Fibroblast of peridontal ligament (primary cell): ENCODE measurements around the gene C10orf95.

Experiments used
- DNase-seq: peaks from one replicate; pipeline ENCODE4 v3.0.0-alpha.2; 2010; ENCODE audit errors: extremely low read depth

C10orf95 gene

GRCh38 chr10:102416283-102416682 is 35.1 kb downstream of the C10orf95 start:
- DNase-seq, result no peak

DNA sequence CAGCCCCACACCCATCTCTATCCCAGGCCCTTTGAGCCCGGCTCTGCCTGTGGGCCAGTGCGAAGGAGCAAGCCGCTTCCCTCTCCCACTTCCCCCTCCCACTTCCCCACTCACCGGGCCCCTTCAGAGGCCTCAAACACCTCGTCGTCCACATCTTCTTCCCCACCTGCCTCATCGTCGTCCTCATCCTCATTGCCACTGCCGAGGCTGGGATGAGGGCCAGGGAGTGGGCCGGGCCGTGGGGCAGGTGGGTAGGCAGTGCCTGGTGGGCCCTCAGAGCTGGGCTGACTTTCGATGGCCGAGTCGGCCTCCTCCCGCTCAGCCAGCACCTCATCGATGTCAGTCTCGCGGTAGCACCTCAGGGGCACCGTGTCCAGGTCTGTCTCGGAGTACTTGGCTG is 36.6 kb downstream of the C10orf95 start:
- no peak for DNase-seq

GRCh38 chr10:102413806-102414561 is 37.4 kb downstream of the C10orf95 start:
- no peak for DNase-seq

- DNase-seq, result no peak
Measured at GRCh38 chr10:102413053-102413705, 38.2 kb downstream of the C10orf95 start.

DNA sequence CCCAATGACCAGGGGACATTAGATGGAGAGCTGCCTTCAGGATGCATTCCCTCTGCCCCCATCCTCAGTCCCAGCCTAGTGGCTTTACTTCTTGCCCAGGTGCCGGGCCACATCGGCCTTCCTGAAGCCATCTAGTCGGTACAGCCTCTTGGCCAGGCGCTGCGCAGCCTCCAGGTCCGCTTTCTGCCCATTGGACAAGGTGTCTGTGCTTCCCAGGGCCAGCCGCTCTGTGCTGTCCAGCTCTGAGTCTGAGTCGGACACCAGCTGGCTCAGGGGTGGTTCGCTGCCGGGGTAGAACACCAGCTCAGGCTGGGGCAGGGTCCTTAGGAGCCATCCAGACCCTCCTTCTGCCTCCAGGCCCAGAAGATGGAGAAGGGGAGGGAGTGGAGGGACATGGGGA is 39.0 kb downstream of the C10orf95 start:
- no peak for DNase-seq

DNA sequence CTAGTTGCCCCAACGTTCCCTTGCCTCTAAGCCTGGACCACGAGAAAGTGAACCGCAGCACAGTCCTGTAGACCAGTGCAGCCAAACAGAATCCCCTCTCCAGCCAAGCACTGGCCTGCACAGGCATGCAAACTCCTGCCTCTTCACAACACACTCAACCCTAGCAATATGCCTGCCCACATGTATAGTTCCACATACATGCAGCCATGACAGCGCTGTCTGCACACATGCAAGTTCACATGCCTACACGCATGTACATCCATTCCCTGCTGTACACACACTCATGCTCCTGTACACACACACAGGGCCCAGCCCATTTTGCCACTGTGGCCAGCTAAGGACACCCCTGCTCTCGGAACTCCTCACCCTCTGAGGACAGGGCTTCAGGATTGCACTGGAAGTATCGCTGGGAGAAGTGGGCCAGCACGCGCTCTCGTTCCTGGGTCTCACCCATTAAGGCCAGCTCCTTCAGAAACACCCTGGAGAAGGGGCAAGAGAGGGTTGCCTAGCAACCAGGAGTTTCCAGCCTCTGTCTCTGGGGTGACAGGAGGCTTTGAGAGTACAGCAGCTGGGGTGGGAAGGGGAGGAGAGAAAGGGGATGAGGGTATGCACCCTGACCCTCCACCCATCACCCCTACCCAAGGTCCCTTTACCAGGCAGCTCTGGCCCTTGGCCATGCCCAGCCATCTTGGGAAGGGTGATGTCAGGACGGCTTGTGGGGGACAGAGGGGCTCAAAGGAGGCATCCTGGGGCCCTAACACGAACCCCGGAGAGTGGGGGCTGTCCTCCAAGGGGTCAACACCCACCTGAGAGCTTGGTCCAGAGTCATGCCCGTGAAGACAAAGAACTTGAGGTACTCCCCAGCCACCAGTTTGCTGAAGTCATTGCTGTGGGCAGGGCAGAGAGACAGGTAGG is 39.7 kb downstream of the C10orf95 start:
- DNase-seq, result no peak

DNA sequence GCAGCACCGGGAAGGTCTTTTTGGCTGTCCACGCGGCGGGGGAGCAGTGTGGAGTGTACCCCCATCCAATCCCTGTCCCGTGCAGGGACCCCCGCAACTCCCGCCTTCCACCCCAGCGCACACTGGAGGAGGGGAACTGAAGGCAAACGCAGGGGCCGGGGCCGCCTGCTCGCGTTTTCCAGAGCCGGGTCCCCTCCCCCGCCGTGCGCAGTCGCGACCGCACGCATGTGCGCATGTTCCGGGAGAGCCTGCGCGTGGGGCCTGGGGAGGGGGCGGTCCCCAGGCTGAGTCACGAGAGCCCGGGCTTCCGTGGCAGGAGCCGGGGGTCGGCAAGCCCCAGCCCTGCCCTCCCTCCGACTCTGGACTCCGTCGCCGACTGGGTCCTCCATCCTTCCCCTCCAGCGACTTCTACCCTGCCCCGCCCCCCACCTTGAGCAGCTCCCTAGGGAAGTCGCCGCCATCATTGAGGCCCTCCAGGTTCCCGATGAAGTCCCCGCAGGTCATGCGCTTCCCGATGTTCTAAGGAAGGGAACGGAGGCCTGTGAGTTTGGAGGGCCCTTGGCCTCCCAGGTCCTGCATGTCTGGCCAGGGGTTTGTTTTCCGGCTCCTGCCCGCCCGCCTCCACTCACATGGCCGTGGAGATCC is 40.8 kb downstream of the C10orf95 start:
- DNase-seq, result no peak

- no peak for DNase-seq
Measured at GRCh38 chr10:102409604-102410428, 41.5 kb downstream of the C10orf95 start.

DNA sequence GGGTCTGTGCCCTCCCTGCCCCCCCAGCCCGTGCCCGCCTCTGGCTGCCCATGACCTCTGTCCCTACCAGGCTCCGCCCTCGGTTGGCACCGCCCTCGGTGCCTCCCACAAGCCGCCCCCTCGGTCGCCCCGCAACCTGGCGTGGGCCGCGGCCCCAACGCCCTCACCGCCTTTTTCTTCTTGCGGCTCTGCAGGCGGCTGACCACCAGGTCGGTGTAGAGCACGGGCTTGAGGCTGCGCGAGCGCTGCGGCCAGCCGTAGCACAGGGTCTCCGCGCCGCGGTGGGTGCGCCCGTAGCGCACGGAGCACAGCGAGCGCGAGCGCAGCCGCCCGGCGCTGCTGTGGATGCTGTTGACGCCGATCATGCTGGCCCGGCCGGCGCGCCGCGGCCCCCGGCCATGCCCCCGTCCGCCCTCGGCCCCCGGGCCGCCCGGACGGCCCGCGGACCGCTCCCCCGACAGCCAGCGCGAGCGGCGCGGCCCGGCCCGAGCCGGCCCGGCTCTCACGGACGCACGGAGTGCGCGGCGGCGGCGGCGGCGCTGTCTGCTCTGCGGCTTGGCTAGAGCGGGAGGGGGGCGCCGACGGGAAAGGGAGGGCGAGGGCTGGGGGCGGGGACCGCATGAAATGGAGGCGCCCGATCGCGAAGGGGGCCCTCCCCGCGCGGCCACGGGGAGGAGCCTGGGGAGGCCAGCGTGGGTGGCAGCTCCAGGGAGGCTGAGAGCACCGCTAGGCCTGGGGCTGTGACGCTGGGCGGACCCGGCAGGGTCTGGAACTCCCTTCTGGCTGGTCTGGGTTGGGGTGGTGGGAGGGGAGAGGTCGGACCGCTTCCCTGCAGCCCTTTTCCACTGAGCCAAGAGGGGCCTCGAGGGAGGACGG is 42.4 kb downstream of the C10orf95 start:
- no peak for DNase-seq

- no peak for DNase-seq
Measured at GRCh38 chr10:102408131-102408727, 43.1 kb downstream of the C10orf95 start.

DNA sequence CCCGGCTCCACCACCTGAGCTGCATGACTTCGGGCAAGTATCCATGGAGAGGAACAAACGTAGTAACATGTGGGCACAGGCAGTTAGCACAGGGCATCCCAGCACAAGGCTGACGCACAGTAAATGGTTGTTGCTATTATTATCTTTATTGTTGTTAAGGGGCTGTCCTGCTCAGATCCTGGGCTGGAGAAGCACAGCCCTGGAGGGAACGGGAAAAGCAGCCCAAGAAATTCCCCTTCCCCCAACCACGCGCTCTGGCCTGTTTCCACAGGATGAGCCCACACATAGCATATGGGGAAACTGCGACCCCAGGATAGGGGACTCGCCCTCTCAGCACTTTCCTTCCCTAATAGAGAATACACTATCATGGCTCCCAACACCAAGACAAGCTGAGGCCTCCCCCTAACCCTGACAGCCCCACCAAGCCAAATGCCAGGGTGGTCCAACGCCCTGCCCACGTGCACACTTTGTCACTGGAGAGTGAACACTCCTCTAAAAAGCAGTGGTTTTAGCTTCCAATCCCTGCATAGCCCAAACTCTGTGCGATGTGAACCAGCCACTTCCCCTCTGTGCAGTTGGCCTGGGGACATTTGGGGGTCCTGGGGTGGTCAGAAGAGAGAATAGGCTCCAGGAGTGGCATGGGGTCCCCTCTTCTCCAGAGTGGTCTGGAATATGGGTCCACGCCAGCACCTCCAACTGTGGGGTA is 43.8 kb downstream of the C10orf95 start:
- DNase-seq, result no peak

DNA sequence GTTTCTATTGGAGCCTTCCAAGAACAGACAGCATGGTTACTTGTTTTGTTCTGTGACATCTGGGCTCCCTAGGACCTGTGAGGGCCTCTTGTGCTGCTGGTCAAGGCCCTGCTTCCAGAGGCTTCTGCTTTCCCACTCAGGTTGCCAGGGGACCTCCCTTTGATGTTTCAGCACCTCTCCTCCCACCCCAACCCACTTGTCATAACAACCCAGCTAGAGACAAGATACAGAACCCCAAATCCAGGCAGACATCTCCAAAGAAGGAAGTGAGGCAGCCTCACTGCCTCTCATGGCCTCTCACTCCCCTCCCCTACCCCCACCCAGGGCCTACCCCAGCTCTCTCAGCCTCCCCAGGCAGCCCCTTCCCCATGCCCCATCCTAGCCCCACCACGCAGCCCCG is 44.5 kb downstream of the C10orf95 start:
- no peak for DNase-seq

DNA sequence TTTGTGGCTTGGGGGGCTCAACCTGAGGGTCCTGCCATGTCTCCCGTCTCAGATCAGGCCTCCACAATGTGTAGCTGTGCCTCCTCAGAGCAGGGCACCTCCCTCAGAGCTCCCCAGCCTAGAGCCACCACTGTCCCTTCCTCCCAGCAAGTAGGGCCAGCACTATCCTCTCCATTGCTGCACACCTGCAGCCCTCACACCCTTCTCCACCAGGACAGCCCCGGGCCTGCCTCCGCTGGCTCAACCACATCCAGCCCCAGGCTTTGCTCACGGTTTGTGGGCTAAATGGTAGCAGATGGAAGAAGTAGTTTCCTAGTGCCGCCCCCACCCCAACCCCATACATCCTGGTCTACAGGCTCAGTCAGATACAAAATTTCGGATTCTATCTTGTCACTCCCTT is 45.7 kb downstream of the C10orf95 start:
- no peak for DNase-seq

GRCh38 chr10:102405108-102405571 is 46.2 kb downstream of the C10orf95 start:
- DNase-seq, result no peak

GRCh38 chr10:102404361-102405107 is 46.8 kb downstream of the C10orf95 start:
- DNase-seq, result no peak

- DNase-seq, result no peak
Measured at GRCh38 chr10:102403115-102403514, 48.2 kb downstream of the C10orf95 start.

DNA sequence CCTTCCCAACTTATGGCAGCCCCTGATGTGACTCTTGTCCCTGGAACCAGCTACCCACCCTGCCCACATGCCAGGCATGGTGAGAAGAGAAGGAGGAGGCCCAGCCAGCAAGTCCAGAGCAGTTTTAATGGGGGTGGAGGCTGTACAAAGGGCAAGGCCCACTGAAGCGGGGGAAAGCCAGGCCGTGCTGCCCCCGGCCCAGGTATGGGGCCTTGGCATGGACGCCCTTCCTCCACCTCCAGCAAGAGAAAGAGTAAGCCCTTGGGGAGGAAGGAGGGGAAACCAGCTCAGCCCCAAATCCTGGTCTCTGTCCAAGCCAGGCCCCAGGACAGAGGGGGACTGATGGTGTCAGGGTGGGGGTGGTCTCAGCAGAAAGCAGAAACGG is 48.8 kb downstream of the C10orf95 start:
- DNase-seq, result no peak
